Fibroblast of mammary gland (primary cell): ENCODE measurements around the gene CHST8.

Experiments used
- DNase-seq: peaks from one replicate; pipeline ENCODE4 v3.0.0-alpha.2; 2010; ENCODE audit warnings: low read depth
- H3K4me3 ChIP-seq: 2 replicates; pipeline ENCODE4 v1.5.1; 2011; ENCODE audit warnings: low read depth, mild to moderate bottlenecking, low read length, moderate library complexity; ENCODE audit not compliant: control insufficient read depth
- CTCF ChIP-seq: conservative IDR thresholded peaks from 2 replicates; pipeline ENCODE4 v1.5.1; 2011; ENCODE audit warnings: low read depth, low read length, inconsistent platforms; ENCODE audit not compliant: control insufficient read depth, insufficient read depth

Gene CHST8

DNA sequence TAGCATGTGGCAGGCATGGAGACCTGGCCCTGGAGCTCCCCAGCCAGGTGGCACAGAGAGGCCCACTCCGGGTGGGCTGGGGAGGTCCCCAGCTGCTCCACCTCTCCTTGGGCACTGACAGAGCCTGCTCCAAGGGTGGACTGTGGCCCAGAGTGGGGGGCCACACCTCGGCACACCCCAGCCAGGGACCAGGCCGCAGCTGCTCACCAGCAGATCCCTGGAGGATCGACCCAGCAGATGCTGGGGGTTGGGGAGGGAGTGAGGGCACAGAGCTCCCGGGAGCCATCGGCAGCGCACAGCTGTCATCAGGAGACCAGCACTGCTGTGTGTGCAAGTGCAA lies 102.9 kb downstream of the CHST8 start:
- no peak for TF ChIP-seq CTCF
- H3K4me3 ChIP-seq, result no peak overlapping the region
- no peak for DNase-seq

DNA sequence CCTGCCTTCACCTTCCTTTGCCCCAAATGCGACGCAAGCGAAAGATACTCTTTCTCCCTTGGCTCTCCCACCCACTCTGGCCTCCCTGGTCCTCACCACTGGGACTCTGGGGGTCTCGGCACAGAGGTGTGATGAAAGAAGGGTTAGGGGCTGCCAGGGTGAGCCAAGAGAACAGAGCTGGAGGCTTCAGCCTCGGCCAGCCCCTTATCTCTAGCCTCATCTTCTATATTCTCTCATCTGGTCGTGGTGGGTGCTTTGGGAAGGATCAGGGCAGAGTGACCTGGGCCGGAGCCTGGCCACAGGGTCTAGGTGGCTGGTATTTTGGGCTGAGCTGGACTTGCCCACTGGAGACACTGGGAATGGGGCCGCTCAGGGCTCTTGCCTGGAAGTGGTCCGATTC lies 103.8 kb downstream of the CHST8 start:
- no peak for DNase-seq
- H3K4me3 ChIP-seq, result no peak overlapping the region
- no peak for TF ChIP-seq CTCF

DNA sequence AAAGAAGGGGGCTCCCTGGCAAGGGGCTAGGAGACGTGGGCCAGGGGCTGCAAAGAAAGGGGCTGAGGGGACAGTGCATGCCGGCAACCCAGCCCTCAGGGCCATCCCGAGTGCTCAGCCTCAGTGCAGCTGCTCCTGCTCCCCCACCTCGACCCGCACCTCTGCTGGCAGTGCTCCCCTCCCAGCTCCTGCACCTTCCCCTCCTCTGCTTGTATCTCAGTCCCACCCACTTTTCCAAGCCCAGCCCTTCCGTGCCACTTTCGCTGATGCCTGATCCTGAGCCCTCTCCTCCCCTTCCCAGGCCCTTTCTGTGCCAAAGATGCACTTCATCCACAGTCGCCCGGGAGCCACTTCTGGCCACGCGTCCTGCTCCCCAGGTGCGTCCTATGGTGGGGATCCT lies 105.0 kb downstream of the CHST8 start:
- no peak overlapping the region for H3K4me3 ChIP-seq
- DNase-seq, result no peak

GRCh38 chr19:33727331-33727998 lies 105.7 kb downstream of the CHST8 start:
- DNase-seq, result no peak
- no peak for TF ChIP-seq CTCF
- H3K4me3 ChIP-seq, result no peak overlapping the region

More for the DNA sequence above, 105.0 kb downstream of the CHST8 start:
- no peak for TF ChIP-seq CTCF

DNA sequence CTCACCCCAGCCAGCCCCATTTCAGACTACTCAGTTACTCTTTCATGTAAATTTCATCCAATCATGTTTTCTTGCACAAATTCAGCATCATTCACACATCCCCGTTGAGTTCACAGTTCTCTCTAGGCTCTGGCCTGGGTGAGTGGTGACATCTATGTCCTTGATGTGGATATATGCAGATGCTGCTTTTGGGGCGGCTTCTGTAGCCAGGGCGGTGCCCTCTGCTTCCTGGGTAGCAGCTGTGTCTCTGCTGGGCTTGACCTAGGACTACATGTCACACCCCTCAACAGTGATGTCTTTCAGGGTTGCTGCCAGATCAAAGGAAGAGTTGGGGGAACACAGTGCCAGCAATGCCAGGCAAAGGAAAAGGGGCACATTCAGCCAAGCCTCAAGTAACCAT lies 106.4 kb downstream of the CHST8 start:
- no peak for DNase-seq
- no peak overlapping the region for H3K4me3 ChIP-seq
- no peak for TF ChIP-seq CTCF

DNA sequence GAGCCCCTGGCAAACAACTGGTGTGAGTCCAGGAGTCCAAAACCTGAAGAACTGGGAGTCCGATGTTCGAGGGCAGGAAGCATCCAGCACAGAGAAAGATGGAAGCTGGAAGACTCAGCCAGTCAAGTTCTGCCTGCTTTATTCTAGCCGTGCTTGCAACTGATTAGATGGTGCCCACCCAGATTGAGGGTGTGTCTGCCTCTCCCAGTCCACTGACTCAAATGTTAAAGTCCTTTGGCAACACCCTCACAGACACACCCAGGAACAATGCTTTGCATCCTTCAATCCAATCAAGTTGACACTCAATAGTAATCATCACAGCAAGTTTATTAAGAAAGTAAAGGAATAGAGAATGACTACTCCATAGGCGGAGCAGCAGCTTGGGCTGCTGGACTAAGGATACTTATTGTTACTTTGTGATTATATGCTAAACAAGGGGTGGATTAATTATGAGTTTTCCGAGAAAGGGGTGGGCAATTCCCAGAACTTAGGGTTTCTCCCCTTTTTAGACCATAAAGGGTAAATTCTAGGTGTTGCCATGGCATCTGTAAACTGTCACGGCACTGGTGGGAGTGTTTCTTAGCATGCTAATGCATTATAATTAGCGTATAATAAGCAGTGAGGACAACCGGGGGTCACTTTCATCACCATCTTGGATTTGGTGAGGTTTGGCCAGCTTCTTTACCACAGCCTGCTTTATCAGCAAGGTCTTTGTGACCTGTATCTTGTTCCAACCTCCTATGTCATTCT lies 109.3 kb downstream of the CHST8 start:
- DNase-seq, result no peak
- TF ChIP-seq CTCF, result no peak
- H3K4me3 ChIP-seq, result no peak overlapping the region
